Measurements from ENCODE around the gene STK36.
"Not testable (repeated sequence)": the region's sequence is repeated elsewhere in the genome, so short reads cannot be mapped to it uniquely, and the experiment has no call there.

Gene STK36

GRCh38 chr2:218648088-218648786, 23.6 kb upstream of the STK36 start:
- H3K4me3 Mint-ChIP-seq = no peak overlapping the region
- peaks cover 10% of the 10 kb centered on the region for H3K4me1 Mint-ChIP-seq (ENCODE audit: low read depth)
- H3K9me3 Mint-ChIP-seq = no peaks in the 10 kb centered on the region
- peaks cover 77% of the 10 kb centered on the region for H3K36me3 Mint-ChIP-seq (ENCODE audit: low read depth)
- no peaks in the 10 kb centered on the region for H3K27me3 Mint-ChIP-seq
- no peak overlapping the region for H3K27ac Mint-ChIP-seq

DNA sequence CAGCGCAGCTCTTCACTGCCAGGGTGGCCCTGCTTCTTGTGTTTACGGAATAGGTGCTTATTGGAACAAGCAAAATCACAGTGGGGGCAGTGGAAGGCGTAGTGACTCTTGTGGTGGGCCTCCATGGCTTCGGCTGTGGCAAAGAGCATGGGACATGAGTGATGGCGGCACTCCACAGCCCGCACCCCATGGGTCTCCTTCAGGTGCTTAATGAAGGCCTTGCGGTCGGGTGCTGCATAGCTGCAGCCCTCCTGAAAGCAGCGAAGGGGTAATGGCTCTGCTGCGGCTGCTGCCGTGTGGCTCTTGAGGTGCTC, 23.1 kb upstream of the STK36 start:
- H3K9me3 Mint-ChIP-seq = no peaks in the 10 kb centered on the region
- H3K4me3 Mint-ChIP-seq = no peak overlapping the region
- no peaks in the 10 kb centered on the region for H3K27me3 Mint-ChIP-seq
- peaks cover 77% of the 10 kb centered on the region for H3K36me3 Mint-ChIP-seq (ENCODE audit: low read depth)
- H3K4me1 Mint-ChIP-seq (ENCODE audit: low read depth) = peaks cover 10% of the 10 kb centered on the region
- H3K27ac Mint-ChIP-seq = no peak overlapping the region

- no peaks in the 10 kb centered on the region for H3K9me3 Mint-ChIP-seq
- peaks cover 59% of the 10 kb centered on the region for H3K36me3 Mint-ChIP-seq (ENCODE audit: low read depth)
- H3K4me3 Mint-ChIP-seq = no peak overlapping the region
- no peaks in the 10 kb centered on the region for H3K27me3 Mint-ChIP-seq
- H3K4me1 Mint-ChIP-seq (ENCODE audit: low read depth) = peaks cover 35% of the 10 kb centered on the region
- H3K27ac Mint-ChIP-seq = no peak overlapping the region
Observed at GRCh38 chr2:218655751-218656150, 16.1 kb upstream of the STK36 start.

DNA sequence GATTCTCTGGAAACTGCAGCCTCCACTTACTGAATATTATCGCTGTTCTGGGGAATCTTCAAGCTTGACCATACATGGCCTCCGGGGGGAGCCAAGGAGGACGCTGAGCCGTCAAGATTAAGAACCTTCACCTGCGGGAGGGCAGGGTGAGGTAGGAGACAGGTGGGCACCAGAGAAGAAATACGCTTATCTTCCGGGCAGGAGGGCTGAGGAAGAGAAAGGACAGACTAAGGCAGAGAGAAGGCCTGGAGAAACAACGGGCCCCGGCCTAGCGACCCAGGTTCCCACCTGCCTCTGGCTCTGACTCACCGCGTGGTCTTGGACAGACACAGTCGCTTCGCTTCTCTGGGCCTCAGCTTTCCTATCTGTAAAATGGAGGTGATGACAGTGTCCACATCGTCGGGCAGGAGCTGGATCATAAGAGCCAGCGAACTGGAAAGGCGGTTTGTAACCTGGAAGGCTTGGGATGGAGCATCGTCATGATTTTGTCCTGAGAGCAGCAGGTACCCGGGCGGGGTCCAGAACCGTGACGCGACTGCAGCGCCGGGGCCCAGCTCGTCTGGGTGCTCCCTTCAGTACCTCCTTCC, 13.1 kb upstream of the STK36 start:
- peak overlapping the region; percentile 94 for H3K27ac Mint-ChIP-seq
- peaks cover 38% of the 10 kb centered on the region for H3K4me1 Mint-ChIP-seq (ENCODE audit: low read depth)
- H3K27me3 Mint-ChIP-seq = no peaks in the 10 kb centered on the region
- H3K36me3 Mint-ChIP-seq (ENCODE audit: low read depth) = peaks cover 61% of the 10 kb centered on the region
- peak overlapping the region; percentile 97 for H3K4me3 Mint-ChIP-seq
- H3K9me3 Mint-ChIP-seq = no peaks in the 10 kb centered on the region

GRCh38 chr2:218659258-218659987, 12.5 kb upstream of the STK36 start, which contains the start of the genes BCS1L and ZNF142:
TSS of gene BCS1L (plus strand) at chr2:218659683. CDS start at chr2:218660988, 1,305 bp downstream.
TSS of gene ZNF142 (minus strand) at chr2:218659623. CDS start at chr2:218656429, 3,194 bp downstream.
- peak within 1 kb of the TSS; percentile 94 for H3K27ac Mint-ChIP-seq
- H3K4me3 Mint-ChIP-seq = peak within 1 kb of the TSS; percentile 97
- peaks cover 38% of the 10 kb centered on the region for H3K4me1 Mint-ChIP-seq (ENCODE audit: low read depth)
- peaks cover 64% of the 10 kb centered on the region for H3K36me3 Mint-ChIP-seq (ENCODE audit: low read depth)
- H3K9me3 Mint-ChIP-seq = no peaks in the 10 kb centered on the region
- no peaks in the 10 kb centered on the region for H3K27me3 Mint-ChIP-seq

DNA sequence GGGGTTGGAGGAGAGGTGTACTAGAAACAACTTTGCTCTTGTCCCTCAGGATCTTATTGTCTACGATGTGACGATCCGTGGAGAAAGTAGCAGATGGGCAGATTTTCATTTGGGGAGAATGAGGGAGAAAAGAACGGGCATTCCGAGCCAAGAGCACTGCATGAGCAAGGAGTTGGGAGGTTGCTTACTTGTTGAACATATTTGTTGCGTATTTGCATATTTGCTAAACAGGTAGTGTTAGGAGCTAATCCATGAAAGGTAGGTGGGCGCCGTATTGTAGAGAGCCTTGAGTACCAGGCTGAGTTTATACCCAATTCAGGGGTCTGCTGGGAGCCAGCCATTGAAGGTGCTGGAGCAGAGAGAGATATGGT, 11.9 kb upstream of the STK36 start:
- Mint-ChIP-seq H3K36me3 (ENCODE audit: low read depth) (peaks cover 66% of the 10 kb centered on the region), H3K27ac (peak overlapping the region; percentile 94), H3K4me3 (peak overlapping the region; percentile 97), H3K9me3 (no peaks in the 10 kb centered on the region), H3K4me1 (ENCODE audit: low read depth) (peaks cover 38% of the 10 kb centered on the region), H3K27me3 (no peaks in the 10 kb centered on the region)

DNA sequence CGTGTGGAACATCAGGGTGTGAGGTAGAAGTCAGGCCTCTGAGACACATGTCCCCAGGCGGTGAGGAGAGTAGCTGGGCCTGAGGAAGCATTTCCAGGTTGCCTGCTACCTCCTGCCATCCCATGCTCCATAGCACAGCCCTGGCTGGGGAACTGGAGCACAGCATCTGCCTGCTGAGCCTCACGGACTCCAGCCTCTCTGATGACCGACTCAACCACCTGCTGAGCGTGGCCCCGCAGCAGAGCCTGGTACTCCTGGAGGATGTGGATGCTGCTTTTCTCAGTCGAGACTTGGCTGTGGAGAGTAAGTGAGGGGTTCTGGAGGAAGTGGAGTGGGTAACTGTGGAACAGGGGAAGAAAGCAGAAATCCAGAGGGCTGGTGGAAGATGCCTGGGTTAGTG, 9.5 kb upstream of the STK36 start:
- no peaks in the 10 kb centered on the region for H3K9me3 Mint-ChIP-seq
- peaks cover 69% of the 10 kb centered on the region for H3K36me3 Mint-ChIP-seq (ENCODE audit: low read depth)
- peaks cover 31% of the 10 kb centered on the region for H3K4me1 Mint-ChIP-seq (ENCODE audit: low read depth)
- no peak overlapping the region for H3K27ac Mint-ChIP-seq
- no peaks in the 10 kb centered on the region for H3K27me3 Mint-ChIP-seq
- no peak overlapping the region for H3K4me3 Mint-ChIP-seq

- H3K9me3 Mint-ChIP-seq = no peaks in the 10 kb centered on the region
- no peaks in the 10 kb centered on the region for H3K27me3 Mint-ChIP-seq
- peaks cover 26% of the 10 kb centered on the region for H3K4me1 Mint-ChIP-seq (ENCODE audit: low read depth)
- H3K36me3 Mint-ChIP-seq (ENCODE audit: low read depth) = peaks cover 69% of the 10 kb centered on the region
- no peak overlapping the region for H3K4me3 Mint-ChIP-seq
- H3K27ac Mint-ChIP-seq = no peak overlapping the region
Observed at GRCh38 chr2:218662827-218663226, 9.1 kb upstream of the STK36 start.

DNA sequence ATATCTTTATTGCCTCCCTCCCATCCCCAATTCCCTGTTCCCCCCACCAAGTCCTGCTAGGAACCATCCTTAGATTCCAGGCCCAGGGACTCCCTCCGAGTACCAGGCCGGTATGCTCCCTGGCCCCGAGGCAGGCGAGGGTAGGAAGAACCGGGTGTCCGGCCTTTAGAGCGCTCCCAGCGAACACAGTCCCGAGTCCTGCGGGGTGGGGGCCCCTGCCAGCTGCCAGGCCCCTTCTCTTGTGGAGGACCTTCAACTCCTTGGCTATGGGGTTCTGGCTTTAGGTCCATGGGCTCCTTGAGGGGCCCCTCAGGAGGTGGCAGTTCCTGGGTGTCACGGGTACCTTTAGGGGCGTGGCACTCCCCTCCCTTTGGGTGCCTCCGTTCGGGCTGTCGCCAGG, 8.0 kb upstream of the STK36 start:
- Mint-ChIP-seq H3K4me3 (no peak overlapping the region), H3K36me3 (ENCODE audit: low read depth) (peaks cover 69% of the 10 kb centered on the region), H3K27ac (no peak overlapping the region), H3K9me3 (no peaks in the 10 kb centered on the region), H3K27me3 (no peaks in the 10 kb centered on the region), H3K4me1 (ENCODE audit: low read depth) (peaks cover 16% of the 10 kb centered on the region)

DNA sequence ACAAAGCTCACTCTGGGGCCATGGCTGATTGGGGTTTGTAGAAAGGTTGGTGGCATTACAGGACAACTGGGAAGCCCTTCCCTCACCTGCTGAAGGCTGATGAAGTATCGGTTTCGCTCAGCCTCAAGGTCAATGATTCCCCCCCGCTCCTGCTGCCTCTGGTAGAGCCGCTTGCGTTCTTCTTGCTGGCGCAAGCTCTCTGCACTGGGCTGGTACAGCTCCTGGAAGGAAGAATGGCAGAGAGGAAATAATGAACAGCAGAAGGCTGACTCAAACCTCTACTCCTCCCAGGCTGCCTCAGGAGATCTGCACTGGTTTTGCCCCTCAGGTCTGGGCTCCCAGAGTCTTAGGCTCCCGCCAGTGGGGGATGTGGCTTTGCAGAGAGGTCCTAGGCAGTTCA, 7.2 kb upstream of the STK36 start:
- no peak overlapping the region for H3K4me3 Mint-ChIP-seq
- peaks cover 13% of the 10 kb centered on the region for H3K4me1 Mint-ChIP-seq (ENCODE audit: low read depth)
- no peaks in the 10 kb centered on the region for H3K27me3 Mint-ChIP-seq
- peaks cover 67% of the 10 kb centered on the region for H3K36me3 Mint-ChIP-seq (ENCODE audit: low read depth)
- no peak overlapping the region for H3K27ac Mint-ChIP-seq
- no peaks in the 10 kb centered on the region for H3K9me3 Mint-ChIP-seq

DNA sequence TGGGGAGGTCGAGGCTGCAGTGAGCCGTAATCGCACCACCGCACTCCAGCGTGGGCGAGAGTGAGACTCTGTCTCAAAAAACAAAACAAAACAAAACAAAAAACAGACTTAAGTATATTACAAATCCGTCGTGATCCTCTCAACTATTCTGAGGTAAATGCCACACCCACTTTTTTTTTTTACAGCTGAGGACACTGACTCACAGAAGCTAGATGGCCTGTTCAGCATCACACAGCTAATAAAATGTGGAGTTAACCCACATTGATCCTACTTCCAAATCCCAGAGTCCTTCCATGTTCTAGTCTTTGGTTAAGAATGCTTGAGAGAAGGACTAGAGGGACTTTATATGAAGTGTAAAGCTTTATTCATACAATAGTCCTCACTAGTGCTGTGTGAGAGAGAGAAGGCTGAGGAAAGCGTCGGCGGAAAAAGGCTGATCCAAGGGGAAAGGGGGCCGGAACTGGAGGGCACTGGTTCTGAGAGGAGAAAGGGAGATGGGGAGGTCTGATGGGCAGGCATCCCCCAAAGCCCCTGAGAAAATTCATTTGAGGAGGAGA, 711 bp upstream of the STK36 start:
- no peaks in the 10 kb centered on the region for H3K9me3 Mint-ChIP-seq
- peaks cover 25% of the 10 kb centered on the region for H3K4me1 Mint-ChIP-seq (ENCODE audit: low read depth)
- peak overlapping the region; percentile 98 for H3K27ac Mint-ChIP-seq
- H3K36me3 Mint-ChIP-seq (ENCODE audit: low read depth) = peaks cover 18% of the 10 kb centered on the region
- H3K27me3 Mint-ChIP-seq = no peaks in the 10 kb centered on the region
- H3K4me3 Mint-ChIP-seq = peak overlapping the region; percentile 98

DNA sequence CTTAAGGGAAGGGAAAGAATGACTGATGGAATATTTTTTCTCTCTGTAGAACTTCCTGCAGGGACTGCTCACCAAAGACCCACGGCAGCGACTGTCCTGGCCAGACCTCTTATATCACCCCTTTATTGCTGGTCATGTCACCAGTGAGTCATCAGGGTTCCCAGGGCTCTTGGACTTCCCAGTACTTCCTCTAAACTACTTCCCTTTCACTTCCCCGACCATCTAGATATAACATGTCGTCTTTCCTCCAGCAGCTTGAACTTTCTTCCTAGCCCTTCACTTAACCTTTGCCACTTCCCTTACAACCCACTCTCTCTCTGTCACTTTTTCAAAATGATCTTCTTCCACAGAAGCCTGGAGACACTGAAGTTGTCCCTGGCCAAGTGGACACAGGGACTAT, 7.2 kb downstream of the STK36 start:
- H3K4me1 Mint-ChIP-seq (ENCODE audit: low read depth) = no peaks in the 10 kb centered on the region
- H3K27ac Mint-ChIP-seq = no peak overlapping the region
- no peaks in the 10 kb centered on the region for H3K9me3 Mint-ChIP-seq
- H3K4me3 Mint-ChIP-seq = no peak overlapping the region
- H3K27me3 Mint-ChIP-seq = no peaks in the 10 kb centered on the region
- H3K36me3 Mint-ChIP-seq (ENCODE audit: low read depth) = no peaks in the 10 kb centered on the region

DNA sequence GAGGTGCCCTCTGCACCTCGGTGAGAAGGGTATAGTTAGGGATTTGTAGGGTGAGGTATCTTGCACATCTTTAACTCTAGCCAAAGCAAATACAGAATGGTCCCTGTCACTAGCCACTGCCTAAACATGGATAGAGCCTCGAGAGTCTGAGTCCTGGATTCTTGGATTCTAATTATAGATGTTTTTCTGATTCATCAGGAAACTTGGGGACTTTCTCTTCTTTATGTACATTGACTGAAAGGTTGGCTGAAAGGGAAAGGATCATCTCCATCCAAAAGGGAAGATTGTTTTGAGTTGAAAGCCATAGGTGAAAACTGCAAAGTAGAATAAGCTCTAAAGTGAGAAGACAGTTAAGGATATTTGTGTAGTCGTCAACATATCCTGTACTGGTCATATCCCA, 8.2 kb downstream of the STK36 start:
- no peak overlapping the region for H3K27ac Mint-ChIP-seq
- H3K4me3 Mint-ChIP-seq = no peak overlapping the region
- no peaks in the 10 kb centered on the region for H3K4me1 Mint-ChIP-seq (ENCODE audit: low read depth)
- H3K27me3 Mint-ChIP-seq = no peaks in the 10 kb centered on the region
- H3K9me3 Mint-ChIP-seq = no peaks in the 10 kb centered on the region
- H3K36me3 Mint-ChIP-seq (ENCODE audit: low read depth) = peaks cover 5% of the 10 kb centered on the region

GRCh38 chr2:218687400-218688060, 15.6 kb downstream of the STK36 start:
- H3K27ac Mint-ChIP-seq; H3K27me3 Mint-ChIP-seq; H3K4me1 Mint-ChIP-seq (ENCODE audit: low read depth); H3K4me3 Mint-ChIP-seq; H3K9me3 Mint-ChIP-seq: not testable (repeated sequence)
- H3K36me3 Mint-ChIP-seq (ENCODE audit: low read depth) = peaks cover 19% of the 10 kb centered on the region

GRCh38 chr2:218691234-218691633, 19.3 kb downstream of the STK36 start:
- no peak overlapping the region for H3K27ac Mint-ChIP-seq
- no peak overlapping the region for H3K4me3 Mint-ChIP-seq
- peaks cover 13% of the 10 kb centered on the region for H3K36me3 Mint-ChIP-seq (ENCODE audit: low read depth)
- H3K4me1 Mint-ChIP-seq (ENCODE audit: low read depth) = no peaks in the 10 kb centered on the region
- no peaks in the 10 kb centered on the region for H3K27me3 Mint-ChIP-seq
- no peaks in the 10 kb centered on the region for H3K9me3 Mint-ChIP-seq

Data from stimulated activated naive CD8-positive, alpha-beta T cell treated with anti-CD3 and anti-CD28 coated beads, Interleukin-15, Interleukin-2, amounts not matched to agents 100 ng/mL and 50 ng/mL, for 24 hours (primary cell).